DND-41 (cell line): ENCODE measurements around the gene C1QTNF12.

ENCODE experiments used
- ATAC-seq: fragments of 200-7000 bp; cut with Tn5 transposase; 3 replicates; pipeline ENCODE4 v1.9.1; 2021; ENCODE audit warnings: low read depth; ENCODE audit not compliant: insufficient read depth
- DNase-seq: peaks from one replicate; pipeline ENCODE4 v3.0.0-alpha.2; 2020
- H2AFZ ChIP-seq: 2 replicates; pipeline ENCODE4 v1.6.0; 2012; ENCODE audit warnings: low read depth, low read length
- H3K27ac ChIP-seq: 2 replicates; pipeline ENCODE4 v1.5.1; 2012; ENCODE audit warnings: low read length, inconsistent platforms
- H3K27me3 ChIP-seq: fragments of 200-600 bp; sonication (generic); 2 replicates; pipeline ENCODE4 v1.6.0; 2012; ENCODE audit warnings: low read length, mild to moderate bottlenecking, inconsistent platforms; ENCODE audit not compliant: insufficient read depth, poor library complexity
- H3K36me3 ChIP-seq: 2 replicates; pipeline ENCODE4 v1.5.1; 2012; ENCODE audit warnings: low read length, inconsistent platforms; ENCODE audit not compliant: insufficient read depth
- H3K4me1 ChIP-seq: 2 replicates; pipeline ENCODE4 v1.5.1; 2012; ENCODE audit warnings: mild to moderate bottlenecking, low read length; ENCODE audit not compliant: insufficient read depth
- H3K4me2 ChIP-seq: 2 replicates; pipeline ENCODE4 v1.6.0; 2012; ENCODE audit warnings: mild to moderate bottlenecking, moderate library complexity, low read length, inconsistent platforms; ENCODE audit not compliant: insufficient read depth
- H3K4me3 ChIP-seq, 2 experiments: fragments of 200-600 bp in 1 of 2; shearing (Covaris generic) in 1 of 2; 2 replicates each; pipeline ENCODE4 v1.5.1; 2012 to 2016; ENCODE audit warnings: inconsistent platforms in 2 of 2, low read length in 2 of 2, mild to moderate bottlenecking in 2 of 2, low read depth in 1 of 2, moderate library complexity in 1 of 2
- H3K79me2 ChIP-seq: 2 replicates; pipeline ENCODE4 v1.6.0; 2012; ENCODE audit warnings: low read length, inconsistent platforms; ENCODE audit not compliant: insufficient read depth
- H3K9ac ChIP-seq: 2 replicates; pipeline ENCODE4 v1.6.0; 2012; ENCODE audit warnings: low read depth, mild to moderate bottlenecking, inconsistent platforms, low read length, moderate library complexity
- H3K9me3 ChIP-seq: 2 replicates; pipeline ENCODE4 v1.5.1; 2012; ENCODE audit warnings: low read length, moderate library complexity, mild to moderate bottlenecking, inconsistent platforms; ENCODE audit not compliant: insufficient read depth, severe bottlenecking
- H4K20me1 ChIP-seq: 2 replicates; pipeline ENCODE4 v1.6.0; 2012; ENCODE audit warnings: low read length; ENCODE audit not compliant: insufficient read depth
- EZH2 ChIP-seq: IDR thresholded peaks from 3 replicates; pipeline ENCODE4 v1.6.1; 2012; ENCODE audit warnings: borderline replicate concordance, low read depth, mild to moderate bottlenecking, moderate library complexity, low read length, inconsistent platforms; ENCODE audit not compliant: severe bottlenecking
- TF ChIP-seq, protein P1 (sequence below): IDR thresholded peaks from 2 replicates; pipeline ENCODE4 v1.5.1; 2012; ENCODE audit warnings: borderline replicate concordance, low read length, moderate library complexity, mild to moderate bottlenecking; ENCODE audit not compliant: poor library complexity, severe bottlenecking; ENCODE audit errors: extremely low read depth

The C1QTNF12 gene

DNA sequence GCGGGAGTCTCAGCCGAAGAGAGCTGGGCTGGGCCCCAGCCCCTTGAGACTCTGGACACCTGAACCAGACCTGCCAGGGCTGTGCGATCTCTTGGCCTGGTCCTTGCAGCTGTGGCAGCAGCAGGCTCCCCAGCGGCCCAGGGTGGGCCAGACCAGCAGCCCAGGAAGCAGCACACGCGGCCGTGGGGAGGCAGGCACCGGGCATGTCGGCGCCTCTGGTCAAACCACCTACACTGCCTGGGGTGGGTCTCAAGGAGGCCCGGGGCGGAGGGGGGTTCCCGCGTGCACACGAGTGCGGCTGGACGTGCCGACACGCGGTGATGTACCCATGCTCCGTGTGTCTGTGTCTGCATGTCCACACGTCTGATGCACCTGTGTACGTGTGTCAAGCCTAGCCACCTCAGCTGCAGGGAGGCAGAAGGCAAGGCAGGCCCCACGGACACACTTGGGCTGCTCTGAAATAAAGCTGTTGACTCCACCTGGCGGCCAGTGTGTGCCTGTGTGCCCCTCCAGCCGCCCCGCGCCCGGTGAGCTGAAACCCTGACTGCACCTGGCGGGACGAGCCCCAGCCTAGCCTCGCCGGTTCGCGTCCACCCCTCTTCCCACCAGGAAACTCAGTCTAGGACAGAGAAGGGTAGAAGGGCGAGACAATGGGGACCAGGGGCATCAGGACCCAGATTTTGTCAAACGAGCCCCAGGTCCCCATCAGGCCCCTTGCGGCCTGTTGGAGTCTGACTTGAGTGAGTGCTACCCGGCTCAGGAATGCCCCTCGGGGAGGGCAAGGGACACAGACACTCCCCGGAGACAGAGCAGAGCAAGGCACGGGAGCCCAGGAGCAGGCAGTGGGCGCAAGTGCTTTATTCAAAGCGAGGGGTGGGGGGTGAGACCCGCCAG lies 45.3 kb upstream of the C1QTNF12 start:
- peak; percentile 47 for DNase-seq

GRCh38 chr1:1291023-1291528 lies 44.6 kb upstream of the C1QTNF12 start:
- Histone ChIP-seq H4K20me1 (peaks cover 4% of the 10 kb centered on the region; the same call in 1 of the 2 replicates), H3K9ac (no peak overlapping the region), H3K27ac (no peak overlapping the region), H3K9me3 (no peaks in the 10 kb centered on the region), H3K27me3 (no peaks in the 10 kb centered on the region), H3K4me3 (no peak overlapping the region), H3K4me1 (no peaks in the 10 kb centered on the region), H3K36me3 (peaks cover 3% of the 10 kb centered on the region; the same call in 1 of the 2 replicates), H3K4me2 (no peak overlapping the region), H2AFZ (no peak overlapping the region), H3K79me2 (no peaks in the 10 kb centered on the region)
- DNase-seq (no peak), ATAC-seq (no peak)
- TF ChIP-seq, protein P1, sequence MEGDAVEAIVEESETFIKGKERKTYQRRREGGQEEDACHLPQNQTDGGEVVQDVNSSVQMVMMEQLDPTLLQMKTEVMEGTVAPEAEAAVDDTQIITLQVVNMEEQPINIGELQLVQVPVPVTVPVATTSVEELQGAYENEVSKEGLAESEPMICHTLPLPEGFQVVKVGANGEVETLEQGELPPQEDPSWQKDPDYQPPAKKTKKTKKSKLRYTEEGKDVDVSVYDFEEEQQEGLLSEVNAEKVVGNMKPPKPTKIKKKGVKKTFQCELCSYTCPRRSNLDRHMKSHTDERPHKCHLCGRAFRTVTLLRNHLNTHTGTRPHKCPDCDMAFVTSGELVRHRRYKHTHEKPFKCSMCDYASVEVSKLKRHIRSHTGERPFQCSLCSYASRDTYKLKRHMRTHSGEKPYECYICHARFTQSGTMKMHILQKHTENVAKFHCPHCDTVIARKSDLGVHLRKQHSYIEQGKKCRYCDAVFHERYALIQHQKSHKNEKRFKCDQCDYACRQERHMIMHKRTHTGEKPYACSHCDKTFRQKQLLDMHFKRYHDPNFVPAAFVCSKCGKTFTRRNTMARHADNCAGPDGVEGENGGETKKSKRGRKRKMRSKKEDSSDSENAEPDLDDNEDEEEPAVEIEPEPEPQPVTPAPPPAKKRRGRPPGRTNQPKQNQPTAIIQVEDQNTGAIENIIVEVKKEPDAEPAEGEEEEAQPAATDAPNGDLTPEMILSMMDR: no peak
- TF ChIP-seq EZH2: no peak

More for the DNA sequence above, 45.3 kb upstream of the C1QTNF12 start:
- Histone ChIP-seq H3K9ac (no peak overlapping the region), H3K79me2 (no peaks in the 10 kb centered on the region), H3K4me1 (no peaks in the 10 kb centered on the region), H3K27ac (no peak overlapping the region), H2AFZ (no peak overlapping the region), H3K4me3 (no peak overlapping the region), H3K4me2 (no peak overlapping the region), H3K27me3 (no peaks in the 10 kb centered on the region), H3K9me3 (no peaks in the 10 kb centered on the region), H4K20me1 (peaks cover 6% of the 10 kb centered on the region), H3K36me3 (peaks cover 6% of the 10 kb centered on the region; the same call in 1 of the 2 replicates)
- TF ChIP-seq EZH2: no peak
- TF ChIP-seq, protein P1: peak; percentile 47
- ATAC-seq: peak; percentile 68

- Histone ChIP-seq H3K4me3 (no peak overlapping the region), H3K4me1 (no peaks in the 10 kb centered on the region), H3K9me3 (no peaks in the 10 kb centered on the region), H2AFZ (no peak overlapping the region), H3K27me3 (no peaks in the 10 kb centered on the region), H3K9ac (no peak overlapping the region), H3K36me3 (peaks cover 3% of the 10 kb centered on the region; the same call in 1 of the 2 replicates), H3K79me2 (no peaks in the 10 kb centered on the region), H4K20me1 (peaks cover 4% of the 10 kb centered on the region; the same call in 1 of the 2 replicates), H3K27ac (no peak overlapping the region), H3K4me2 (no peak overlapping the region)
- ATAC-seq: peak; percentile 45; the same call in 2 of the 3 replicates
- peak; percentile 45 for DNase-seq
- TF ChIP-seq, protein P1: peak; percentile 61
- TF ChIP-seq EZH2: no peak
Observed at GRCh38 chr1:1290238-1290731, 43.8 kb upstream of the C1QTNF12 start.
